Vagina (tissue), 2 donors: Measurements from ENCODE around the gene VANGL2. TPM values are rescaled to one million over a fixed set of nuclear protein-coding genes. Genes with fewer than 3 reads are reported as not detected.
A peak's percentile ranks its signal among the peaks of the same experiment; 100 is the strongest.

Experiments used
- DNase-seq, 2 donors: peaks; one replicate each; pipeline ENCODE4 v3.0.0-alpha.2; 2017; ENCODE audit errors: extremely low spot score in 2 of 2
- H3K27ac ChIP-seq: fragments of 200-600 bp; sonication (generic); one replicate; pipeline ENCODE4 v1.5.1; 2019
- H3K27me3 ChIP-seq: fragments of 200-600 bp; sonication (generic); one replicate; pipeline ENCODE4 v1.5.1; 2019
- H3K36me3 ChIP-seq, 2 donors: fragments of 200-600 bp; sonication (generic); one replicate each; pipeline ENCODE4 v1.5.1; 2017 to 2019
- H3K4me1 ChIP-seq: fragments of 200-600 bp; sonication (generic); one replicate; pipeline ENCODE4 v1.5.1; 2019
- H3K4me3 ChIP-seq, 2 donors: fragments of 200-600 bp; sonication (generic); 1 replicate in 1 of 2; 2 replicates in 1 of 2; pipeline ENCODE4 v1.5.1; 2016 to 2019
- H3K9me3 ChIP-seq: fragments of 200-600 bp; sonication (generic); one replicate; pipeline ENCODE4 v1.5.1; 2019
- POLR2A ChIP-seq, 2 donors: fragments of 450-650 bp; IDR thresholded peaks; one replicate each; pipeline ENCODE4 v1.6.1; 2017; ENCODE audit warnings: antibody characterized with exemption in 2 of 2, mild to moderate bottlenecking in 2 of 2, moderate library complexity in 2 of 2
- POLR2AphosphoS5 ChIP-seq, 2 donors: sonication (generic); formaldehyde crosslinking; IDR thresholded peaks; one replicate each; pipeline ENCODE4 v1.9.0; 2017; ENCODE audit warnings: antibody characterized with exemption in 2 of 2, mild to moderate bottlenecking in 2 of 2, low read depth in 1 of 2; ENCODE audit not compliant: insufficient read depth in 1 of 2
- intact Hi-C: fragments of 100-400 bp; cut with DNase I; formaldehyde crosslinking; loops from one replicate; pipeline ENCODE4 v1.15.1; 2023
- total RNA-seq: library from RNA; depleted of rRNA; stranded (reverse); fragments of >200 nt; gene quantifications from one replicate; pipeline ENCODE4 v1.2.3, GENCODE V29; 2016
- TF ChIP-seq, protein P1 (sequence below), 3 experiments: fragments of 450-650 bp in 2 of 3; fragments of 200-600 bp in 1 of 3; sonication (generic) in 1 of 3; IDR thresholded peaks; one replicate each; pipeline ENCODE4 v1.5.1; 2017 to 2019; ENCODE audit warnings: antibody characterized with exemption in 3 of 3, mild to moderate bottlenecking in 2 of 3, moderate library complexity in 2 of 3

Gene VANGL2
- total RNA-seq, 1 donor from 2014 or later, result 11.0 TPM

GRCh38 chr1:160361814-160362167, 38.6 kb upstream of the VANGL2 start:
- Histone ChIP-seq H3K27ac (no peak overlapping the region), H3K27me3 (no peaks in the 10 kb centered on the region), H3K4me1 (no peaks in the 10 kb centered on the region), H3K36me3 (peaks cover 0 to 18% of the 10 kb centered on the region in 2 donors), H3K9me3 (no peaks in the 10 kb centered on the region), H3K4me3 (no peak overlapping the region)
- intact Hi-C loops, result no loop called here
- TF ChIP-seq POLR2AphosphoS5 (IDR thresholded peaks at IDR 0.05; ENCODE audit: insufficient read depth in 1 of 2, low read depth in 1 of 2), result no peak
- DNase-seq, result no peak

GRCh38 chr1:160362168-160362957, 38.0 kb upstream of the VANGL2 start:
- H3K27ac ChIP-seq, result no peak overlapping the region
- peaks cover 0 to 13% of the 10 kb centered on the region in 2 donors for H3K36me3 ChIP-seq
- no peaks in the 10 kb centered on the region for H3K4me1 ChIP-seq
- no peak for TF ChIP-seq POLR2AphosphoS5 (IDR thresholded peaks at IDR 0.05; ENCODE audit: insufficient read depth in 1 of 2, low read depth in 1 of 2)
- TF ChIP-seq POLR2A (IDR thresholded peaks at IDR 0.05), result no peak
- intact Hi-C loops, result no loop called here
- H3K4me3 ChIP-seq, result no peak overlapping the region
- peak in 1 of 2 donors; percentile 60 for DNase-seq
- no peaks in the 10 kb centered on the region for H3K9me3 ChIP-seq
- H3K27me3 ChIP-seq, result no peaks in the 10 kb centered on the region

DNA sequence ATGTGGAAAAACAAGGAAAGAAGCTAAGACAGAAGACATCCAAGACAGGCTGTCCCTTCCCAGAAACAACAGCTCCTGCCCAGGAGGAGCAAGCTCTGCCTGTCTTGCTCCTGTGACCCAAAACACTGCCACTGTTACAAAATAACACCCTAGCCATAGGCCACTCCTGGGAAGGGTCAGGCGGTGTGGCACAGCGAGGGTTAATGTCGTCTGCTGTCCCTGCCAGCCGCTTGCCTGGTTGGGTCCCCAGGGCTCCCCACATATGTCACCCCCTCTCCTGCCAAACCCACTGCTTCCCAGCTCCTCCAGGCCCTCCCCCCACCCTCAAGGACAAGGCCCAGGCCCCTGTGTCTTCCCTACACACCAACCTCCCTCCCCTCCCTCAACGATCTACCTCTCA, 37.4 kb upstream of the VANGL2 start:
- intact Hi-C loops, result no loop called here
- H3K4me3 ChIP-seq, result no peak overlapping the region
- no peak overlapping the region for H3K27ac ChIP-seq
- DNase-seq, result peak in 1 of 2 donors; percentile 54
- no peaks in the 10 kb centered on the region for H3K9me3 ChIP-seq
- no peak for TF ChIP-seq POLR2AphosphoS5 (IDR thresholded peaks at IDR 0.05; ENCODE audit: insufficient read depth in 1 of 2, low read depth in 1 of 2)
- TF ChIP-seq, protein P1, sequence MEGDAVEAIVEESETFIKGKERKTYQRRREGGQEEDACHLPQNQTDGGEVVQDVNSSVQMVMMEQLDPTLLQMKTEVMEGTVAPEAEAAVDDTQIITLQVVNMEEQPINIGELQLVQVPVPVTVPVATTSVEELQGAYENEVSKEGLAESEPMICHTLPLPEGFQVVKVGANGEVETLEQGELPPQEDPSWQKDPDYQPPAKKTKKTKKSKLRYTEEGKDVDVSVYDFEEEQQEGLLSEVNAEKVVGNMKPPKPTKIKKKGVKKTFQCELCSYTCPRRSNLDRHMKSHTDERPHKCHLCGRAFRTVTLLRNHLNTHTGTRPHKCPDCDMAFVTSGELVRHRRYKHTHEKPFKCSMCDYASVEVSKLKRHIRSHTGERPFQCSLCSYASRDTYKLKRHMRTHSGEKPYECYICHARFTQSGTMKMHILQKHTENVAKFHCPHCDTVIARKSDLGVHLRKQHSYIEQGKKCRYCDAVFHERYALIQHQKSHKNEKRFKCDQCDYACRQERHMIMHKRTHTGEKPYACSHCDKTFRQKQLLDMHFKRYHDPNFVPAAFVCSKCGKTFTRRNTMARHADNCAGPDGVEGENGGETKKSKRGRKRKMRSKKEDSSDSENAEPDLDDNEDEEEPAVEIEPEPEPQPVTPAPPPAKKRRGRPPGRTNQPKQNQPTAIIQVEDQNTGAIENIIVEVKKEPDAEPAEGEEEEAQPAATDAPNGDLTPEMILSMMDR (IDR thresholded peaks at IDR 0.05), result no peak
- no peak for TF ChIP-seq POLR2A (IDR thresholded peaks at IDR 0.05)
- peaks cover 0 to 7% of the 10 kb centered on the region in 2 donors for H3K36me3 ChIP-seq
- no peaks in the 10 kb centered on the region for H3K27me3 ChIP-seq
- no peaks in the 10 kb centered on the region for H3K4me1 ChIP-seq

DNA sequence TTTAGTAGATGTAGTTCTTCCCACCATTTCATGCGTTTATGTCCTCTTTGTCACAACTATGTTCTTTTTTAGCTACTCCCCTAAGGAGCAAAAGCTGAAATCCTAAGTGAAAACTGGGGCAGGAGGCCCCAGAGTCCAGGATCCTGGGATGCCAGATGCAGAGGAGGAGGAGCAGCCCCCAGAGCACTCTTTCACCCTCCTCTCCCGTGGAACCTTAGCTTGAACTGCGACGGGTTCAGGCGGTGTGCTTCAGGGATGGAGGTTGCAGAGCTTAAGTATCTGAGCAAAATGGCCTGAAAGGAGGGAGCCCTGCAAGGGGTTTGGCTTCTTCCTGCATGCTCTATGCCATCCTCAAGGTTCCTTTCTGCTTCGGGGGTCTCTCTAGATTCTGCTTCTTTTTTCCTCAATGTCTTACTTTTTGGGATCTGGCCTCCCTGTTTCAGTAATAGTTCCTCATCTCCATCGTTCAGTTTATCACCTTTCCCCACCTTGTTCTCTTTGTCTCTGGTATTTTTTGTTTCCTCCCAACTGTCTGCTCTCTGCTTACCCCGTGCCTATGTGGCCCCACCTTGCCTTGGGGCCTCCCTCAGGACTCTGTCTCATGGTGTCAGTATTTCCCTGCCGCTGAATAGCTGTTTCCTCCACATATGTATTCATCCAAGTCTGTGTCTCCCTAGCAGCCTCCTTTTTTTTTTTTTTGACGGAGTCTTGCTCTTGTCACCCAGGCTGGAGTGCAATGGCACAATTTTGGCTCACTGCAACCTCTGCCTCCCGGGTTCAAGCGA, 36.2 kb upstream of the VANGL2 start:
- Histone ChIP-seq H3K27me3 (no peaks in the 10 kb centered on the region), H3K36me3 (no peaks in the 10 kb centered on the region), H3K27ac (no peak overlapping the region), H3K9me3 (no peaks in the 10 kb centered on the region), H3K4me1 (no peaks in the 10 kb centered on the region), H3K4me3 (no peak overlapping the region)
- peak in 1 of 2 donors; percentile 64 for DNase-seq
- no peak for TF ChIP-seq POLR2A (IDR thresholded peaks at IDR 0.05)
- TF ChIP-seq, protein P1 (IDR thresholded peaks at IDR 0.05), result no peak
- TF ChIP-seq POLR2AphosphoS5 (IDR thresholded peaks at IDR 0.05; ENCODE audit: insufficient read depth in 1 of 2, low read depth in 1 of 2), result no peak
- intact Hi-C loops, result no loop called here

DNA sequence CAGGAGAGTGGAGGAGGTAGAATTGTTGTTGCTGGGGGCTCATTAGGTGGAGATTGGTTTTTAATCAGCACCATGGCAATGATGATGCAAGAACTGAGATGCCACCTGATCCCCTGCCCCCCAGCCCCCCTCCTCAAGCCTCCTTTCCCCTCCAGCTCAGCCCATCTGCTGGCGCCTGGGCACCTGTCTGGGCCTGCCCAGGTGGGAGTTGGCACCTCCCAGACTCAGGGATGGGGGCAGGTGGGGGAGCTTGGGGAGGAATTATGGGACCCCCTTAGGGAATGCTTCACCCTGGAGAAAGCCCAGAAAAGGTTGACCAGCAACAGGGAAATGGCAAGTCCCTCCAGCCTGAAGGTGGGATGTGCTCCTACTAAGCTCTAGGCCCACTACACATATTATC, 35.0 kb upstream of the VANGL2 start:
- Histone ChIP-seq H3K36me3 (no peaks in the 10 kb centered on the region), H3K4me3 (no peak overlapping the region), H3K9me3 (no peaks in the 10 kb centered on the region), H3K4me1 (no peaks in the 10 kb centered on the region), H3K27me3 (no peaks in the 10 kb centered on the region), H3K27ac (no peak overlapping the region)
- peak in 1 of 2 donors; percentile 27 for DNase-seq
- TF ChIP-seq POLR2AphosphoS5 (IDR thresholded peaks at IDR 0.05; ENCODE audit: insufficient read depth in 1 of 2, low read depth in 1 of 2), result no peak
- TF ChIP-seq, protein P1 (IDR thresholded peaks at IDR 0.05), result no peak
- no peak for TF ChIP-seq POLR2A (IDR thresholded peaks at IDR 0.05)
- intact Hi-C loops, result no loop called here
